CD14-positive monocyte (primary cell): ENCODE measurements around the gene DSCAML1. TPM values are rescaled to one million over a fixed set of nuclear protein-coding genes. Genes with fewer than 3 reads are reported as not detected.

Experiments
- DNase-seq, 3 donors: peaks; one replicate each; pipeline ENCODE4 v3.0.0-alpha.2; 2011 to 2022
- H2AFZ ChIP-seq: 2 replicates; pipeline ENCODE4 v1.6.0; 2012; ENCODE audit warnings: mild to moderate bottlenecking, low read depth, low read length, inconsistent platforms; ENCODE audit not compliant: insufficient read depth, poor library complexity, severe bottlenecking
- H3K27ac ChIP-seq, 2 donors: 1 replicate in 1 of 2; 2 replicates in 1 of 2; pipeline ENCODE4 v1.5.1; 2012 to 2013; ENCODE audit warnings: low read length in 2 of 2, control low read depth in 1 of 2, inconsistent platforms in 1 of 2, low read depth in 1 of 2, mild to moderate bottlenecking in 1 of 2
- H3K27me3 ChIP-seq, 2 donors: one replicate each; pipeline versions ENCODE4 v1.6.0 to v1.6.1; 2011 to 2013; ENCODE audit warnings: low read length in 2 of 2; ENCODE audit not compliant: control insufficient read depth in 2 of 2, insufficient read depth in 2 of 2
- H3K36me3 ChIP-seq, 2 donors: replicated peaks in 1 of 2; 1 replicate in 1 of 2; 2 replicates in 1 of 2; pipeline versions ENCODE4 v1.5.1 to v1.6.1; 2012 to 2013; ENCODE audit warnings: low read length in 2 of 2, control low read depth in 1 of 2, inconsistent platforms in 1 of 2, mild to moderate bottlenecking in 1 of 2; ENCODE audit not compliant: insufficient read depth in 2 of 2, control insufficient read depth in 1 of 2
- H3K4me1 ChIP-seq, 2 donors: 1 replicate in 1 of 2; 2 replicates in 1 of 2; pipeline versions ENCODE4 v1.5.1 to v1.6.1; 2012 to 2013; ENCODE audit warnings: low read length in 2 of 2, control low read depth in 1 of 2, inconsistent platforms in 1 of 2, mild to moderate bottlenecking in 1 of 2, moderate library complexity in 1 of 2; ENCODE audit not compliant: insufficient read depth in 2 of 2, control insufficient read depth in 1 of 2
- H3K4me2 ChIP-seq: replicated peaks from 2 replicates; pipeline ENCODE3; 2012; ENCODE audit warnings: low read length, moderate library complexity, mild to moderate bottlenecking; ENCODE audit not compliant: poor library complexity, severe bottlenecking; ENCODE audit errors: extremely low read depth
- H3K4me3 ChIP-seq, 3 experiments: fragments of 200-600 bp in 1 of 3; sonication (generic) in 1 of 3; replicated peaks in 1 of 3; 1 replicate in 2 of 3; 2 replicates in 1 of 3; pipeline ENCODE4 v1.5.1; 2011 to 2013; ENCODE audit warnings: low read length in 3 of 3, mild to moderate bottlenecking in 3 of 3, control low read depth in 2 of 3, low read depth in 2 of 3, inconsistent platforms in 1 of 3, moderate library complexity in 1 of 3
- H3K79me2 ChIP-seq: 2 replicates; pipeline ENCODE4 v1.6.0; 2012; ENCODE audit warnings: mild to moderate bottlenecking, control low read depth, inconsistent platforms, low read length, moderate library complexity; ENCODE audit not compliant: insufficient read depth
- H3K9ac ChIP-seq: 2 replicates; pipeline ENCODE4 v1.6.0; 2017; ENCODE audit warnings: low read length, mild to moderate bottlenecking; ENCODE audit not compliant: insufficient read depth, poor library complexity, severe bottlenecking
- H3K9me3 ChIP-seq, 2 donors: replicated peaks in 1 of 2; 1 replicate in 1 of 2; 2 replicates in 1 of 2; pipeline versions ENCODE4 v1.5.1 to v1.6.1; 2012 to 2013; ENCODE audit warnings: low read length in 2 of 2, control low read depth in 1 of 2; ENCODE audit not compliant: control insufficient read depth in 1 of 2, insufficient read depth in 1 of 2
- H4K20me1 ChIP-seq: 2 replicates; pipeline ENCODE4 v1.6.0; 2012; ENCODE audit warnings: mild to moderate bottlenecking, low read length, control low read depth, moderate library complexity; ENCODE audit not compliant: insufficient read depth
- H3K27ac Mint-ChIP-seq, 7 donors: one replicate each; pipeline ENCODE4 v1.8.0; 2020; ENCODE audit warnings: mild to moderate bottlenecking in 7 of 7, mixed read lengths in 7 of 7, moderate library complexity in 6 of 7, inconsistent platforms in 2 of 7
- H3K27me3 Mint-ChIP-seq, 3 donors: one replicate each; pipeline ENCODE4 v1.8.0; 2021 to 2022; ENCODE audit warnings: low read depth in 3 of 3, mild to moderate bottlenecking in 3 of 3, mixed read lengths in 3 of 3, moderate library complexity in 3 of 3, inconsistent platforms in 1 of 3
- H3K36me3 Mint-ChIP-seq, 2 donors: one replicate each; pipeline ENCODE4 v1.8.0; 2020; ENCODE audit warnings: mixed read lengths in 2 of 2, inconsistent platforms in 1 of 2, mild to moderate bottlenecking in 1 of 2
- H3K4me1 Mint-ChIP-seq: one replicate; pipeline ENCODE4 v1.8.0; 2020; ENCODE audit warnings: mild to moderate bottlenecking, mixed read lengths
- H3K4me3 Mint-ChIP-seq, 2 donors: one replicate each; pipeline ENCODE4 v1.8.0; 2020; ENCODE audit warnings: mild to moderate bottlenecking in 2 of 2, mixed read lengths in 2 of 2, moderate library complexity in 1 of 2
- H3K9me3 Mint-ChIP-seq, 7 donors: one replicate each; pipeline ENCODE4 v1.8.0; 2020 to 2022; ENCODE audit warnings: mixed read lengths in 7 of 7, mild to moderate bottlenecking in 6 of 7, moderate library complexity in 6 of 7, inconsistent platforms in 2 of 7
- CTCF ChIP-seq: fragments of 200-600 bp; IDR thresholded peaks from one replicate; pipeline ENCODE4 v1.8.0; 2022; ENCODE audit warnings: antibody characterized with exemption, mild to moderate bottlenecking
- WGBS: methylation state at CpG from one replicate; pipeline ENCODE4 v1.1.5; 2013; ENCODE audit warnings: missing lambda C conversion rate; ENCODE audit not compliant: insufficient coverage; 5-methylcytosine and 5-hydroxymethylcytosine counted together
- intact Hi-C, 2 donors: fragments of 100-400 bp; cut with micrococcal nuclease; formaldehyde crosslinking; loops; one replicate each; pipeline versions ENCODE4 v1.15.0 to v1.15.1; 2023
- polyA plus RNA-seq, 3 donors: library from polyadenylated mRNA; depleted of rRNA in 1 of 3; unstranded in 2 of 3; stranded (reverse) in 1 of 3; fragments of 300-500 nt in 2 of 3; fragments of >200 nt in 1 of 3; fragmentation: Illumina TruSeq in 2 of 3; gene quantifications; 1 replicate in 2 of 3; 2 replicates in 1 of 3; pipeline ENCODE4 v1.2.3, GENCODE V29; 2012 to 2021

Gene DSCAML1
- polyA plus RNA-seq, 3 donors, result not detected

- no peaks in the 10 kb centered on the region for H3K79me2 ChIP-seq
- 88% methylated on average over 9 of the region's 10 CpGs for WGBS
- H3K4me3 Mint-ChIP-seq, result no peak overlapping the region
- H3K27ac ChIP-seq, result peak overlapping the region in 1 of 2 donors; percentile 99
- H4K20me1 ChIP-seq, result no peaks in the 10 kb centered on the region
- H3K27me3 ChIP-seq, result no peaks in the 10 kb centered on the region
- no peak overlapping the region for H3K9ac ChIP-seq
- peak; percentile 61 to 81 (median 66) for DNase-seq
- H3K9me3 Mint-ChIP-seq, result peaks cover 0 to 2% (median 0%) of the 10 kb centered on the region in 7 donors
- H3K36me3 ChIP-seq, result no peaks in the 10 kb centered on the region
- H3K4me1 ChIP-seq, result peaks cover 75 to 78% of the 10 kb centered on the region in 2 donors
- H3K27me3 Mint-ChIP-seq, result no peaks in the 10 kb centered on the region
- H3K4me3 ChIP-seq, result no peak overlapping the region
- intact Hi-C loops, result loop anchor here (2.0 to 5.0 kb wide), 5 partner anchors 83 to 392 kb away; partner anchors contain the start of gene IL10RA (in 1 of the 2)
- no peaks in the 10 kb centered on the region for H3K36me3 Mint-ChIP-seq
- peak; percentile 58 for TF ChIP-seq CTCF
- no peaks in the 10 kb centered on the region for H3K9me3 ChIP-seq
- peak overlapping the region; percentile 76 to 99 (median 99) for H3K27ac Mint-ChIP-seq
- no peak overlapping the region for H2AFZ ChIP-seq
- peaks cover 75% of the 10 kb centered on the region for H3K4me1 Mint-ChIP-seq
- no peak overlapping the region for H3K4me2 ChIP-seq
Measured at GRCh38 chr11:117819096-117820040, 22.4 kb upstream of the DSCAML1 start.

DNA sequence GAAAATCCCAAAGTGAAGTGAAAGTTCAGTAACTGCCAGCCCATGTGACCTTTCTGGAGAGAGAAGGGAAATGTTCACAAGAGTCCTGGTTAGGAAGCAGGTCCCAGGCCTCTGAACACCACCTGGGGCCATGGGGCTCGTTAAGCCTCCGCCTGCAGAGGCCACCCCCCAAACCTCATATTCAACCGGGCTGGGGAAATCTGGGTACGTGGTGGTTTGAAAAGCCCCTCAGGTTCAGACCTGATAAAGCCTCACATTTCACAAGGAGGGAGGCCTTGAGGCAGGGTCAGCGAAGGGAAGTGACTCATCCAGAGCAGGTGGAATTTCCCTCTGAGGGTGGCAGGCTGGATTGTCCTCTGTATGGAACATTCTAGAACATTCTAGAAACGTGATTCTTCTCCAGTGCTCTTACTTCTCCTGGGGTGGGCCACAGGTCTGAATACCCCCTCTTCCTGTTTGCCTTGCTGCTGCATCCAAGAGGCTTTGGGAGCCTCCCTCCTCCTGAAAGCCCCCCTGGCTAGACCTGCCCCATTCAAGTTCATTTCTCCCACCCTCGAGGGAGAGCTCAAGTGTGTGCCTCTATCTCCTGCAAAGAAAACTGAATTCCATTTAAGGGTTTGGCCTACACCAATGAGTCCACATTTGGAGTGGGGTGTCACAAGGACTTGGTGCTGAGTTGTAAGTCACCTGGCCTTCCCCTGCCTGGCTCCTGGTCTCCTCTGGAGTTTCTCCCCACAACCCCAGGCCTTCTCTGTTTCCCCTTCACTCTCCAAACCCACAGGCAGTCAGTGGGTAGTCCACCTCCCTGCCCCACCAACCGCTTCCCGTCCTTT lies 21.2 kb upstream of the DSCAML1 start:
- H3K4me1 Mint-ChIP-seq, result peaks cover 67% of the 10 kb centered on the region
- no peaks in the 10 kb centered on the region for H4K20me1 ChIP-seq
- peak overlapping the region; percentile 99 to 100 for H3K27ac ChIP-seq
- no peaks in the 10 kb centered on the region for H3K27me3 ChIP-seq
- H3K9me3 Mint-ChIP-seq, result peaks cover 0 to 2% (median 0%) of the 10 kb centered on the region in 7 donors
- peak overlapping the region in 1 of 2 donors; percentile 31 for H3K4me3 Mint-ChIP-seq
- no peaks in the 10 kb centered on the region for H3K36me3 Mint-ChIP-seq
- DNase-seq, result peak; percentile 84 to 98 (median 92)
- H3K79me2 ChIP-seq, result no peaks in the 10 kb centered on the region
- H3K4me3 ChIP-seq, result no peak overlapping the region
- peaks cover 0 to 1% (median 0%) of the 10 kb centered on the region in 3 donors for H3K27me3 Mint-ChIP-seq
- TF ChIP-seq CTCF, result peak; percentile 46
- peak overlapping the region; percentile 79 for H3K9ac ChIP-seq
- WGBS, result 71% methylated on average over 3 of the region's 9 CpGs
- no peak overlapping the region for H2AFZ ChIP-seq
- H3K27ac Mint-ChIP-seq, result peak overlapping the region; percentile 95 to 99 (median 99)
- H3K36me3 ChIP-seq, result no peaks in the 10 kb centered on the region
- intact Hi-C loops, result loop anchor here (2.0 to 5.0 kb wide), 3 partner anchors 169 to 391 kb away; partner anchors contain the start of gene IL10RA (in 1 of the 2)
- H3K9me3 ChIP-seq, result no peaks in the 10 kb centered on the region
- peaks cover 73 to 77% of the 10 kb centered on the region in 2 donors for H3K4me1 ChIP-seq
- no peak overlapping the region for H3K4me2 ChIP-seq
